PC-3 (cell line): ENCODE measurements around the gene SECISBP2L. TPM values are rescaled to one million over a fixed set of nuclear protein-coding genes. Genes with fewer than 3 reads are reported as not detected.

Experiments used
- ATAC-seq: fragments of 200-7000 bp; cut with Tn5 transposase; 2 replicates; pipeline ENCODE4 v1.9.1; 2020; ENCODE audit warnings: mild to moderate bottlenecking, moderate library complexity
- BruUV-seq: library from RNA; stranded (reverse); fragments of 400-500 nt; replicated peaks from 2 replicates; lab custom pipeline; 2021; lab: Mats Ljungman, UMichigan
- CTCF ChIA-PET: fragments of 300-600 bp; sonication (Branson Sonifier 250); formaldehyde crosslinking; loops from one replicate; lab custom pipeline; 2022; ENCODE audit warnings: antibody characterized with exemption; lab: Charles Lee
- POLR2A ChIA-PET: fragments of 300-600 bp; sonication (Branson Sonifier 250); formaldehyde crosslinking; loops from one replicate; lab custom pipeline; 2022; ENCODE audit warnings: antibody characterized with exemption; ENCODE audit not compliant: unreplicated experiment; lab: Charles Lee
- DNase-seq: peaks from one replicate; pipeline ENCODE4 v3.0.0-alpha.2; 2015
- H2AFZ ChIP-seq: fragments of 300-600 bp; sonication (generic); 2 replicates; pipeline ENCODE4 v1.6.0; 2016; ENCODE audit warnings: antibody characterized with exemption, low read length
- H3F3A ChIP-seq: fragments of 300-600 bp; sonication (generic); one replicate; pipeline ENCODE4 v1.6.0; 2017; ENCODE audit warnings: antibody characterized with exemption, low read length, control low read depth, mild to moderate bottlenecking; ENCODE audit not compliant: unreplicated experiment
- H3K27ac ChIP-seq: fragments of 300-600 bp; sonication (generic); 2 replicates; pipeline ENCODE4 v1.5.1; 2016; ENCODE audit warnings: mild to moderate bottlenecking, low read length
- H3K27me3 ChIP-seq: fragments of 300-600 bp; sonication (generic); 2 replicates; pipeline ENCODE4 v1.6.1; 2016; ENCODE audit warnings: low read length, mixed read lengths
- H3K36me3 ChIP-seq: fragments of 300-600 bp; sonication (generic); 2 replicates; pipeline ENCODE4 v1.6.1; 2016; ENCODE audit warnings: low read depth, mixed run types, low read length, mixed read lengths
- H3K4me1 ChIP-seq: fragments of 300-600 bp; sonication (generic); 2 replicates; pipeline ENCODE4 v1.5.1; 2016; ENCODE audit warnings: low read length; ENCODE audit not compliant: insufficient read depth
- H3K4me2 ChIP-seq: fragments of 300-600 bp; sonication (generic); 2 replicates; pipeline ENCODE4 v1.6.0; 2016; ENCODE audit warnings: low read length
- H3K4me3 ChIP-seq: fragments of 300-600 bp; sonication (generic); 2 replicates; pipeline ENCODE4 v1.5.1; 2016; ENCODE audit warnings: mild to moderate bottlenecking, low read length, mixed read lengths
- H3K79me2 ChIP-seq: fragments of 300-600 bp; sonication (generic); 2 replicates; pipeline ENCODE4 v1.6.1; 2017; ENCODE audit warnings: low read length, mixed read lengths
- H3K9ac ChIP-seq: fragments of 300-600 bp; sonication (generic); 2 replicates; pipeline ENCODE4 v1.6.0; 2016; ENCODE audit warnings: mild to moderate bottlenecking, low read length
- H3K9me2 ChIP-seq: fragments of 300-600 bp; sonication (generic); replicated peaks from 2 replicates; pipeline ENCODE4 v1.6.1; 2016; ENCODE audit warnings: mixed run types, low read length, mixed read lengths
- H3K9me3 ChIP-seq: fragments of 300-600 bp; sonication (generic); 2 replicates; pipeline ENCODE4 v1.6.1; 2016; ENCODE audit warnings: low read length, mixed read lengths
- H4K20me1 ChIP-seq: fragments of 300-600 bp; sonication (generic); 2 replicates; pipeline ENCODE4 v1.6.1; 2016; ENCODE audit warnings: low read length, mixed read lengths
- CTCF ChIP-seq: fragments of 300-600 bp; sonication (generic); conservative IDR thresholded peaks from 2 replicates; pipeline ENCODE4 v1.5.1; 2017; ENCODE audit warnings: antibody characterized with exemption, low read depth, mild to moderate bottlenecking, low read length
- EZH2 ChIP-seq: fragments of 300-600 bp; sonication (generic); IDR thresholded peaks from one replicate; pipeline ENCODE4 v1.6.1; 2017; ENCODE audit warnings: antibody characterized with exemption, mild to moderate bottlenecking, low read length; ENCODE audit not compliant: unreplicated experiment
- EZH2phosphoT487 ChIP-seq: fragments of 300-600 bp; sonication (generic); IDR thresholded peaks from 2 replicates; pipeline ENCODE4 v1.6.1; 2018; ENCODE audit warnings: mild to moderate bottlenecking, antibody characterized with exemption, low read length, borderline replicate concordance
- intact Hi-C: fragments of 100-400 bp; cut with micrococcal nuclease; formaldehyde crosslinking; loops from 2 replicates; pipeline ENCODE4 v1.9.0; 2023
- total RNA-seq: library from RNA; depleted of rRNA; stranded (reverse); fragments of >200 nt; gene quantifications from 2 replicates; pipeline ENCODE4 v1.2.3, GENCODE V29; 2014

SECISBP2L gene
- total RNA-seq, 1 experiment from 2014 or later = 18.6 TPM

- Histone ChIP-seq H3K9me2 (0 out of 2 replicates have a peak, but pooled peaks cover 4% of the 10 kb centered on the region), H3K79me2 (no peaks in the 10 kb centered on the region), H3K4me1 (peaks cover 21% of the 10 kb centered on the region), H3K9me3 (no peaks in the 10 kb centered on the region), H3F3A (peaks cover 5% of the 10 kb centered on the region), H3K36me3 (no peaks in the 10 kb centered on the region), H3K4me2 (peak overlapping the region; percentile 57), H4K20me1 (no peaks in the 10 kb centered on the region), H3K4me3 (0 out of 2 replicates have a peak overlapping the region, but pooled peaks have one; percentile 29), H3K27ac (peak overlapping the region; percentile 94), H3K9ac (peak overlapping the region; percentile 63), H3K27me3 (no peaks in the 10 kb centered on the region), H2AFZ (no peak overlapping the region)
- ChIA-PET CTCF (no interaction called here), POLR2A (no interaction called here)
- TSS peak; percentile 76 for BruUV-seq
- intact Hi-C loops = loop anchor here (2.0 kb wide), 1 partner anchor 16 kb away; the partner anchor contains the start of gene SHC4
- TF ChIP-seq EZH2phosphoT487 (no peak), CTCF (no peak), EZH2 (no peak)
- ATAC-seq (no peak), DNase-seq (no peak)
Observed at GRCh38 chr15:48946840-48947187, 99.4 kb downstream of the SECISBP2L start.

GRCh38 chr15:48946074-48946839 is 100.0 kb downstream of the SECISBP2L start:
- ChIA-PET CTCF (no interaction called here), POLR2A (interaction anchor here (0.6 to 0.7 kb wide), 2 partner anchors 14 to 74 kb away, joined by 3 to 4 read pairs; no protein-coding TSS in a partner anchor)
- peaks cover 26% of the 10 kb centered on the region for H3K4me1 ChIP-seq
- BruUV-seq = no TSS peak
- no peak overlapping the region for H2AFZ ChIP-seq
- no peaks in the 10 kb centered on the region for H3K79me2 ChIP-seq
- 0 out of 2 replicates have a peak, but pooled peaks cover 4% of the 10 kb centered on the region for H3K9me2 ChIP-seq
- peaks cover 5% of the 10 kb centered on the region for H3F3A ChIP-seq
- intact Hi-C loops = loop anchor here (2.0 kb wide), 1 partner anchor 17 kb away; the partner anchor contains the start of gene SHC4
- H3K36me3 ChIP-seq = no peaks in the 10 kb centered on the region
- ATAC-seq (peak; percentile 92), DNase-seq (peak; percentile 84)
- H3K4me3 ChIP-seq = peak overlapping the region; percentile 29; the same call in 1 of the 2 replicates
- H3K27ac ChIP-seq = peak overlapping the region; percentile 94
- peak overlapping the region; percentile 57 for H3K4me2 ChIP-seq
- H3K27me3 ChIP-seq = no peaks in the 10 kb centered on the region
- H3K9me3 ChIP-seq = no peaks in the 10 kb centered on the region
- H3K9ac ChIP-seq = peak overlapping the region; percentile 63
- TF ChIP-seq CTCF = no peak
- TF ChIP-seq EZH2phosphoT487 = no peak
- no peak for TF ChIP-seq EZH2
- H4K20me1 ChIP-seq = no peaks in the 10 kb centered on the region

- no peaks in the 10 kb centered on the region for H3K36me3 ChIP-seq
- H2AFZ ChIP-seq = no peak overlapping the region
- H3K9me2 ChIP-seq = 0 out of 2 replicates have a peak, but pooled peaks cover 4% of the 10 kb centered on the region
- no peak for DNase-seq
- H3K79me2 ChIP-seq = no peaks in the 10 kb centered on the region
- CTCF ChIA-PET = no interaction called here
- H3K27ac ChIP-seq = peak overlapping the region; percentile 94
- peaks cover 5% of the 10 kb centered on the region for H3F3A ChIP-seq
- ATAC-seq = no peak
- H3K4me3 ChIP-seq = no peak overlapping the region
- intact Hi-C loops = no loop called here
- POLR2A ChIA-PET = no interaction called here
- no TSS peak for BruUV-seq
- H4K20me1 ChIP-seq = no peaks in the 10 kb centered on the region
- peak overlapping the region; percentile 30 for H3K9ac ChIP-seq
- peak overlapping the region; percentile 57 for H3K4me2 ChIP-seq
- TF ChIP-seq CTCF = no peak
- no peak for TF ChIP-seq EZH2
- no peak for TF ChIP-seq EZH2phosphoT487
- peaks cover 33% of the 10 kb centered on the region for H3K4me1 ChIP-seq
- H3K27me3 ChIP-seq = no peaks in the 10 kb centered on the region
- H3K9me3 ChIP-seq = no peaks in the 10 kb centered on the region
Observed at GRCh38 chr15:48945386-48945785, 100.9 kb downstream of the SECISBP2L start.
